ENCODE data around the gene PPY.
A peak's percentile ranks its signal among the peaks of the same experiment; 100 is the strongest.
"Not testable (repeated sequence)": the region's sequence is repeated elsewhere in the genome, so short reads cannot be mapped to it uniquely, and the experiment has no call there.

Gene PPY

DNA sequence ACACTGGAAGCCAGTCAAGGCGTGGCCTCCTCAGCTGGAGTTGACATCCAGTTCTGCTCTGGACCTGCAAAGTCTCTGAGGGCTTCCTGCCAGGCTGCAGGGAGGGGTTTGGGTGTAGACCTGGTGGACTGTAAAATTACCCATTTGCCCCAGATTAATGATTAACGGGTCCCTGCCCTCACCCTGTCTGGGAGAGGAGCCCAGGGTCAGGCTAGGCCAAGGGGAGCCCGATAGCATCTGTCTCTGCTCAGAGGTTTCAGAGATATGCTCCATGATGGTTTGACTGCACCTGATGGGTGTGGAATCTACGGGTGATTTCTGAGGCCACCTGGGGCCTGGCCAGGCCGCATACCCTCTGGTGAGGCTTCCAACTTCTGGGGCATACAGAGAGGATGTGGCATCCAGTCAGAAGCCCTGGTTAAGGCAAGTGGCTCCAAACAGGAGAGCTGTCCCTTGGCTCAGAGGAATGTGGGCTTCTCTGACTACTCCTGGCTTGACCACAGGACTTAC, 11.2 kb downstream of the PPY start:
- DNase-seq (ENCODE audit: low spot score): no peak

DNA sequence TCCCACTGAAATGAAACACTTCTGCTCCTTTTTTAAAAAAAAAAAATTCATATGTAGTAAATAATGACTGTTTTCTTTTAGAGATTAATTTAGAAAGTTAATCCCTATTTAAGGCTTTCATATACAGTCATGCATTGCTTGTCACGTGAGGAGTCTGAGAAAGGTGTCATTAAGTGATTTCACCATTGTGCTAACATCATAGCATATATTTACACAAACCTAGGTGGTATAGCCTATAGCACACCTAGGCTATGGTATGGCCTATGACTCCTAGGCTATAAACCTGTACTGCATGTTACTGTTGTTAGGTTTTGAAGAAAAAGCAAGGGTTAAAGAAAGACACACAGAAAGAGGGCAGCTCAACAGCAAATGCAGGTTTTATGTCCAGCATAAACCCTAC, 13.7 kb downstream of the PPY start:
- DNase-seq (ENCODE audit: low spot score): no peak

DNA sequence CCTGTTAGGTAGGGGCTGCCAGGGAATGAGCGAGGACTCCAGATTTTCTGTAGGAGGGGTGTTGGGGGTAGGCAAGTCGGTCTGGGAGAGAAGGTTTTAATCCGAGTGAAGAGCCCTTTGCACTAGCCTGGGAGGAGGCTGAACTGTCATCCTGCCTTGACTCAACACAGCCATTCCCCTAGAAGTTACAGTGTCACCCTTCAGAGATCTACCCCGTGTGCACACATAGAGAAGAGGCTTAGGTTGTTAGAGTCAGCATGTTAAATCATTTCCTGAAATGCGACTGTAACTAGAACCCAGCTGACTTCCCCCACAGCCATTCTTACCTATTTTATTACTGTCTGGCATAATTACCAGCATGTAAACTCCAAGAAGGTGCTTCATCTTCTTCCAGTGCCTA, 14.3 kb downstream of the PPY start:
- DNase-seq (ENCODE audit: low spot score): not testable (repeated sequence)

DNA sequence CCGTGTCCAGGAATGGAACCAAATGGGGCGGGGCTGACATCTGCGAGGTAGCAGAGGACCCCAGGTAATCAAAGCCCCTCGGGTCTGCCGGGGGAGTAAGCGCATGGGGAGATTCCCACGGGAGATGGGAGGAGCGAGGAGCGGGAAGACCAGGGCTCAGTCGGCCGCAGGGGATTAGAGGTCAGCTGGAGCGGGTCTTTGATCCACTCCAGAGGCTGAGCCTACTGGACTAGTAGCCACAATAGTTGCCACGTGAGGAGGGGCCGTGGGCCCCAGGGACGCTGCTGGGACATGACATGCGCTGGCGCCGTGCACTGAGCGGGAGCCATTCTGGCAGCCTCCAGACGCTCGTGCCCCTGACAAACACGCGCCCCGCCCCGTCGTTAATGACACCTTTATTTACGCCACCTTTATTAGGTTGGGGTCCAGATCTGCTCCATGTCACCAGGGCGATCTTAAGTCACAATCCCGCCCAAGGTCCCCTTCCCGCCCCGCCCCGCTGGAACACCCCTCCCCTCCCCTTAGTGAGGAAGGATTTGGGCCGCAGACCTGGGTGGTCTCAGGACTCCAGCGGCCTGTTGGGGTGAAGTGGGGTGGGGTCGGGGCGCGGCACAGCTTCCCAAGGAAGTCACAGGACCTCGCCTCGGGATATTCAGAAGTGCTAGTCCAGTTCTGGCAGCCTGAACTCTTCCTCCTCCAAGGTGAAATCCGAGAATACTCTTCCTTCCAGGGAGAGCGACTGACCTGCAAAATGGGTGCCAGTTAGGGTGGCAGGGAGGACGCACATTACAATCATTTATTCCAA, 15.0 kb downstream of the PPY start:
- no peak for DNase-seq (ENCODE audit: low spot score)

DNA sequence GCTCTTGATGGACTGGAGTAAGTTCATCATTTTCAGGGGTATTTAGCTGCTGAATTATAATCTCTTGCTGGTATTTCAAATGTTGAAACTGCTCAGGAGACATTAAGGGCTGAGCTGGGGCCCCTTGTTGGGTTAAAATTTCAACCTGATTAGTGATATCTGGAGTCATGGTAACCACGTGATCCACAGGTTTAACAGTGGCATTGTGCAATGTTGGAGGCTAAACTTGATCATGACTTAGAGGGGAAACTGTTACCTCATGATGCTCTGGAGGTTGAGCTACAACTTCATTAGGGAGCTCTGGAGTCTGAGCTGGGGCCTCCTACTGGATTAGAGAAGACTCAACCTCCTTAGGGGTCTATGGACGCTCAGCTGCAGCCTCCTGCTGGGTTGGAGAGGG, 17.7 kb downstream of the PPY start:
- DNase-seq (ENCODE audit: low spot score): no peak

DNA sequence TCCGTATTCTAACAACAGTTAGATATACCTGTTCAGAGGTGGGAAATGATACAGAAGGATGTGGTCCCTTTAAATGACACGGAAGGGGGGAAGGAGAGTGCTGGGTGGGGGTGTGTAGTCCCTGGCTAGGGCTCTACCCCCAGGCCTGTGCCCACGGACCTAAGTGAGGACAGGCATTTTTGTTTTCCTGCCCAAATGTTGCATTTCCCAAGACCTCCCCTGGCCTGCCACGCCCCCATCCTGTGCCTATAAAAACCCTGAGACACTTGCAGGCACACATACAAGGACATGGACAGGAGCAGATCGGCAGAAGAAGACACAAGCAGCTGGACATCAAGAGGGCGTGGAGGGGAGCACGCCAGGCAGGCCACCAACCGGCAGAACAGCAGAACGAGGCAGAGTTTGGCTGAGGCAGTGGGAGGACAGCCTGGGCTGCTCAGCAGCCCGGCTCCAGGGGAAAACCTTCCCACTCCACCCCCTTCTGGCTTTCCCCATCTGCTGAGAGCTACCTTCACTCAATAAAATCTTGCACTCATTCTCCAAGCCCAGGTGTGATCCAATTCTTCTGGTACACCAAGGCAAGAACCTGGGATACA, 21.7 kb downstream of the PPY start:
- no peak for DNase-seq (ENCODE audit: low spot score)

DNA sequence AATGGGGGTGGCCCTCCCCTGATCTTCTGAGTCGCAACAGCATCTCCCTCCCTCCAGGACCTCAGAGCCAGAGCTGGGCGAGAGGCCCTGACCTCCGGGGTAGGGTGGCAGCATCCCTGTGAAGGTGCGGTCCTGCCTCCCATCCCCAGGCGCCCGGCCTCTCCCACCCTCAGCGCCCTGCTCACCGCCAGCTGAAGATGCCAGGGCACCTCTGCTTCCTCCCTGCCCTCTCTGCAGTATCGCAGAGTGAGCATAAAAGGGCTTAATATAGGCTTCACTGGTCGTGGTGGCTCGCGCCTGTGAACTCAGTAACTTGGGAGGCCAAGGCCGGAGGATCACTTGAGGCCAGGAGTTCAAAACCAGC, 24.3 kb downstream of the PPY start:
- no peak for DNase-seq (ENCODE audit: low spot score)

DNA sequence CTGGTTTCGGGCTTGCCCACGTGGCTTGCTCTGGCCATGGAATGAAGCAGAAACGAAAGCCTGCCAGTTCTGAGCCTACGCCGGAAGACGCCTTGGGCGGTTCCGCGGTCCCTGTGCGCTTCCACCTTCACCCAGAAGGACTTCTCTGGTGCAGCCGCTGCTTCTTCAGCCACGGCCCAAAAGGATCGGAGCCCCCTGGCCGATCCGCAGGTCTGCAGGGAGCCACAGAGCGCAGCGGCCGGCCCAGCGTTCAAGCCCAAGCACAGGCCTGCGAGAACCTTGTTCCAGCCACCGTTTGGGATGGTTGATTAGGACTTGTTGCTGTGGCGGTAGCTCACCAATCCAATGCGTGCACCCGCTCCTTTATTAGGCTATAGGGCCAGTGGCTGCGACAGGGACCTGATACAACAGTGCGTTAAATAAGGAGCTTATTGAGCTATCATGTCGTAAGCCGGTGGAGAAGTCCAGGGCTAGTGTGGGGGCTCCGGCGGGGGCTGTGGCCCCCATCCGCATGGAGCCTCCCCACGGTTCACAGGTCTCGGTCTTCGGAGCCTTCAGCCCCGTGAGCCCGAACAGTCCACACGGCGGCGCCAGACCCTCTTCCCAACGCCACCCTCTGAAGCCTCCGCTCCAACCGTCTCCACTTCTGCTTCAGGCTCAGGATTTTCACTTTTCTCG, 24.8 kb downstream of the PPY start:
- DNase-seq (ENCODE audit: low spot score): peak; percentile 50

DNA sequence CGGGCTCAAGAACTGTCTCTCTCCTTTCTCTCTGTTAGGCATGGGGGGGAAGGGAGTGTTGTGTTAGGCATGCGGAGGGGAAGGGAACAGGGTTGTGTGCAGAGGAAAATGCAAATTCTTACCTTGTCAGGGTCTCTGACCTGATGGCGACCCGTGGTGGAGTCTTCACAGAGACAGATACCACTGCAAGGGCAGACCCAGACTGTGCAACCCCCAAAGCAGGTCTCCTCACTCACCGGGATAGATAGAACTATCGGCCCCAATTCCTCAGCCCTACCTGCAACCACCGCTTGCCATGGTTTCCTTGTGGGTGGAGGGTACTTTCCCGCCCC, 25.3 kb downstream of the PPY start:
- no peak for DNase-seq (ENCODE audit: low spot score)

DNA sequence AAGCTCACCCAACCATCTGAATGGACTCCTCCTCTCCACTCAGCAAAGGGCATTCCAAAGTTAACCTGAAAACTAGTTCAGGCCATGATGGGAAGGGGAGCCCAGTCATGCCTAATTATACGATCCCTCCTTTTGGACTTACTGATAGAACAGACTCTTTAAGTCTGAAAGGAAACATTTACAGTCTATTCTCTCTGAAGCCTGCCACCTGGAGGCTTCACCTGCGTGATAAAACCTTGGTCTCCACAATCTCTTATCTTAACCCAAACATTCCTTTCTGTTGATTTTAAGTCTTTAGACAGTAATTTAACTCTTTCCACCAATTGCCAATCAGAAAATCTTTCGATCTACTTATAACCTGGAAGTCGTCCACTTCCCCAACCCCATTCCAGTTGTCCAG, 25.9 kb downstream of the PPY start:
- no peak for DNase-seq (ENCODE audit: low spot score)

DNA sequence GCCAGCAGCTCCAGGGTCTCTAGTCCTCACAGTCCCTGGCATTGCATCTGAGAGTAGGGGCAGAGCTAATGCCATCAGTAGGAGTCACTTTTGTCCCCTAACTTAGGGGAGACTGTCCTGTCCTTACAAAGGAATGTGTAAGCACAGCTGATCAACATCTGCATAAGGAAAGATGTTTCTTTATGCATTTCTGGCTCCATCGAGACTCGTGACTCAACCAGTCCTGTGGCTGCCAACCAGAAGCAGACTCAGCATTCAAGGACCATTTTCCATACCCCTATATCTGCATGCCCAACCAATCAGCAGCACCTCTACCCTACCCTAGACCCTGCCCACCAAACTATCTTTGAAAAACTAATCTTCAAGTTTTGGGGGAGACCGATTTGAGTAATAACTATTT, 26.7 kb downstream of the PPY start:
- no peak for DNase-seq (ENCODE audit: low spot score)

DNA sequence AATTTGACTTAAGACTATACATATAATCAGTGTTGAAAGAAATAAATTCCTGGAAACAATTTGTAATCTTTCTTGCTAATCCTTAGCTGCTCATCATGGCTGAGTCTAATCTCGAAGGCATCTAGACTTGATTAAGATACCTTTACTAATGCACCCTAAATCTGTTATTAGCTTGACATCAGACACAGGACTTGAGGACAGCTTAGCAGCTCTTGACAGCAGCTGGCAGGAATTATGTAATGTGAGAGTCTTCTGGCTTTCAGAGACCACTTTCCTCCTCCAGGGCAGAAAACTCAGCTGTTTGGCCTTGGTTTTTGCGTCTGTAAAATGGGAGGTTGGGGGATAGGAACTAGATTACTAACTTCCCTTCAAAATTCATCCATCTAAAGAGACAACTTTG, 27.8 kb downstream of the PPY start:
- DNase-seq (ENCODE audit: low spot score): no peak

DNA sequence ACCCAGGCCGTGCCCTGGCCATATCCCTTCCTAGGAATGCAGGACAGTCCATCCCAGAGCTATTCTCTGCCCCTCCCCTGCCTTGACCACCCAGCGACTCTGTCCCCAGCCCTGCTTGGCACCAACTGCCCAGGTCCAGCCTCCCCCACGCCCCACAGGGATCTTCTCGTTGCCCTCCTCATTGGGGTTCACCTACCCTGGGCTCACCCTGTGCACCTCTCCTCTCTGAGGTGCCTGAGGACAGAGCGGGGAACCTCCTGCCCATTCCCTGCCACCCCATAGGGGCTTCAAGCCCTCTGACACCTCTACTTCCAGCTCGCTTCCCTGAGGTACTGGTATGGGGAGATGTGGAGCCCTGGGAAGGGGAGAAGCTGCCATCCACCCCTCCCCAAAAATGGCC, 28.7 kb downstream of the PPY start:
- no peak for DNase-seq (ENCODE audit: low spot score)

DNA sequence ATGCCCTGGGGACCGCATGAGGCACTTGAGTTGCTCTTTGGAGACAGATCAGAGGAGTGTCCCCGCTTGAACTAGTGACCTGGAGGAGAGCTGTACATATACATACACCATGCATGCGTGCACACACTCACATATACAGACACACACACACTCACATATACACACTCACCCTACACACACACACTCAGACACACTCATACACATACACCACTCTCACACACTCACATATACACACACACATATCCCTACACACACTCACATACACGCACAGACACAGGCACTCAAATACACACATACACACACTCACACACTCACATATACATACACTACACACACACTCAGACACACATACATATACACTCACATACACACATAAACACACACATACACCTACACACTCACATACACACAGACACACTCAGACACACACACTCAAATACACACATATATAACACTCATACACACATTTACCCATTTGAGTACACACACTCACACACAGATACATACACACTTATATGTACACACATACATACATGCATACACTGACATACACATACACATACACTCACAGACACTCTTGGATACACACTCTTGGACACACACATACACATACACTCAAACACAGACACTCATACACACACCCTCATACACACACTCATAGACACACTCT, 29.5 kb downstream of the PPY start:
- DNase-seq (ENCODE audit: low spot score): no peak

DNA sequence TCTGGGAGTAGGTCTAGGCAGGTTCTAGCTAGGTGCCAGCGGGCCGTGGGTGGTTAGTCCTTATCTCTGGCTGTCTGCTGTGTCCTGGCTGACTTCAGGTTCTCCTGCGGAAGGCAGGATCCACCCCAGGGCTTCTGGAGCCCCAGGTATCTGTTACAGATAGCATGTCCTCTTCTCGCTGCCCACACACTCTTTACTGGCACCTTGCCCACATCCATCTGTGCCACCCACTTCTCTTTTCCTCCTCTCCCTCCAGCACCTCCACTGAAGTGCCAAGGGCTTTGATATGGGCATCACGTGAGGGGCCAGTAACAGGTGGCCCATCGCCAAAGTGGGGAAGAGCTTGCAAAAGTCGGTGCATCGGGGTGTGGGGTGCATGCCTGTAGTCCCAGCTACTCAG, 30.4 kb downstream of the PPY start:
- DNase-seq (ENCODE audit: low spot score): no peak

DNA sequence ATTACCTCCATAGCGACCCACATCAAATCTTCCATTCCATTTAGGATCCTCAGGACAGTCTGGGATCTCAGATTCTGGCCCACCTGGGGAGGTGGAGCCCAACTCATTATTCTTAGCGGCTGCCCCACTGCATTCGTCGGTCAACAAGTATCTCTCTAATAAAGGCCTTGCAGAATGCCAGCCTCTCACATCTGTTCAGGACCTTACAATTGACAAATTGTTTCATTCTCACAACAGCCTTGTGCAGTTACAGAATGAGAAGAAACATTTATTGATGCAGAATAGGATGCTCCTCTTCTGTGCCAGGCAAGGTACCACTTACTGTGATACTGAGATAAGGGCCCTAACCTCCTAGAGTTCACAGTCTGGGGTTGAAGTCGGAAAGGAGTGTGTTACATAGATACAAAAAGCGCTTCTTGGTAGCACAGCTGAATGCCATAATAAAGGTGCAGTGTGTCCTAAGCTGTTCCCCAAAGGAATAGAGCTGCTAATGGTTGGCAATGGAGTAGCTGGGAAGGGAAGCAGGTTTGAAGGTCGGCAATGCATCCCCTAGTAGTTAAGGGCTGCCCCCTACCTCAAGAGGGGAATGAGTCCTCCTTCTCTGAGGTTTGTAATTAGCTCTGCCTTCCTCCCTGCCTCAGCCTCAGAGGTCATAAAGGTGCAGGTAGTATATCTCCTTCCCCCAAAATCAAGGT, 32.6 kb downstream of the PPY start:
- no peak for DNase-seq (ENCODE audit: low spot score)

DNA sequence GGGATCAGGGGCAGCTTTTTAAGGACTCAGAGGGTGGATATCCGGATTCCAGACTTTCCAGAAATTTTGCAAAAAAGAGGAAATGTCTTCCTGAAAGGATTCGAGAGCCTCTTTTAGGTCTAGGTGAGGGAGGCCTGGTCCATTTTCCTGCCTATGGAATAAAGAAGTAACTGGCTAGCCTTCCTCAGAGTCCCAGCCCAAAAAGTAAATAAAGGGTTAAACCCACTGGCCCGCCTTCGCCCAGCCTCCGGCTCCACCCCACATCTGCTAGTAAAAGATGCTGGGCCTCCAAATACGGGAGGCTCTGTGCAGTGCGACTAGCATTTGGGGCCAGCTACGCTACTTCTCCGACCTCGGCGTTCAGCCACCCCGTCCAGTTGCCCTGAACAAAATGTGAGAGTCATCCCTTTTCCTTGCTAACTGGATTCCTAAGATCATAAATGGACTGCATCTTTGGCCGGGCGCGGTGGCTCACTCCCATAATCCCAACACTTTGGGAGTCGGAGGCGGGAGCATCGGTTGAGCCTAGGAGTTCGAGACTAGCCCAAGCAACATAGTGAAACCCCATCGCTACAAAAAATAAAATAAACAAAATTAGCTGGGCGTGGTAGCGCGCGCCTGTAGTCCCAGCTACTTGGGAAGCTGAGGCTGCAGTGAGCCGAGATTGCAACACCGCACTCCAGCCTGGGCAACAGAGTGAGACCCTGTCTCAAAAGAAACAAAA, 34.1 kb downstream of the PPY start:
- DNase-seq (ENCODE audit: low spot score): peak; percentile 84

DNA sequence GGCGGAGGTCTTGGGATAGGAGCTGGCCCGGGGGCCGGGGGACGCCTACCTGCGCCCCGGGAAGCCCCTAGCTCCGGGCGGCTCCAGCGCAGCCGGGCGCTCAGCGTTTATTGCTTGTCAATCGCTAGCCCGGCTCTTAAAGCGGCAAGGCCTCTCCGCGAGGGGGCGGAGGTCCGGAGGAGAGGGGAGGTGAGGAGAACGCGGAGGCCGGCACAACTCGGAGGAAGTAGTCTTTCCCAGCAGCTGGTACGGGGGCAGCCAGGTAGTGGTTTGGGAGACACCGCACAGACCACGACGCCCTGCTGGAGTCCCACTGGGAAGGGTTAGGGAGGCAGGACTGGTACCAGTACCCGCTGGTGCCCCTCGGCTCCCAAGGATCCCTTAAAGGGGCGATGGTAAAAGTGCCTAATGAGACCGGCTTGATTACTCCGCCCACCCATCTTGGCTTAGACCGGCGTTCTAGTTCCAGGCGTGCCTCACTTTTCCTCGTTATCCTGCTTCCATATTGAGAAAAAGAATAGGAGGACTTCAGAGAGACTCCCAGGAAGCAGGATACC, 34.8 kb downstream of the PPY start, which contains the start of gene MPP2:
Gene MPP2, minus strand, starts transcription at position 112 of the 557 bp plus-strand sequence. CDS start 3,076 bp downstream, outside the sequence.
- DNase-seq (ENCODE audit: low spot score): peak; percentile 82

DNA sequence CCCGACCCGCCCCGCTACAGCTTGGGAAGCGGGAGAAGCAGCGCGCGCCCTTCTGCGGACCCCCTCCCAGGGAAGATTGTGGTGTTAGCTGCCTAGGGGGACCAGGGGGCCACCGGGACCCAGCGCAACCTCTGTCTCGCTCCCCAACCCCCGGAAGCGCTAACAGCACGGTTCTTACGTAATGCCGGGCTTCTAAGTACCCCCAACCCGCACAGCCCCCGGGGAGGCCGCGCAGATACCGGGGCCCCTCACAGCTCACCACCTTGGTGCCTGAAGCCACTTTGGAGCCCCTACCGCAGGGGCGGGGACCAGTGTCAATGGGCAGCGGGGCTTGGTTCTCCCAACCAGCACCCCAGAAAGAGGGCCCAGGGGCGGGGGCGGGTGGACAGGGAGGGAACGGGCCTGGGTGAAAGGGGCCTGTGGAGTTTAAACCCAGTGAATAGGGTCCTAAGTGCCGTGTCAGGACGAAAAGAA, 35.3 kb downstream of the PPY start:
- no peak for DNase-seq (ENCODE audit: low spot score)

DNA sequence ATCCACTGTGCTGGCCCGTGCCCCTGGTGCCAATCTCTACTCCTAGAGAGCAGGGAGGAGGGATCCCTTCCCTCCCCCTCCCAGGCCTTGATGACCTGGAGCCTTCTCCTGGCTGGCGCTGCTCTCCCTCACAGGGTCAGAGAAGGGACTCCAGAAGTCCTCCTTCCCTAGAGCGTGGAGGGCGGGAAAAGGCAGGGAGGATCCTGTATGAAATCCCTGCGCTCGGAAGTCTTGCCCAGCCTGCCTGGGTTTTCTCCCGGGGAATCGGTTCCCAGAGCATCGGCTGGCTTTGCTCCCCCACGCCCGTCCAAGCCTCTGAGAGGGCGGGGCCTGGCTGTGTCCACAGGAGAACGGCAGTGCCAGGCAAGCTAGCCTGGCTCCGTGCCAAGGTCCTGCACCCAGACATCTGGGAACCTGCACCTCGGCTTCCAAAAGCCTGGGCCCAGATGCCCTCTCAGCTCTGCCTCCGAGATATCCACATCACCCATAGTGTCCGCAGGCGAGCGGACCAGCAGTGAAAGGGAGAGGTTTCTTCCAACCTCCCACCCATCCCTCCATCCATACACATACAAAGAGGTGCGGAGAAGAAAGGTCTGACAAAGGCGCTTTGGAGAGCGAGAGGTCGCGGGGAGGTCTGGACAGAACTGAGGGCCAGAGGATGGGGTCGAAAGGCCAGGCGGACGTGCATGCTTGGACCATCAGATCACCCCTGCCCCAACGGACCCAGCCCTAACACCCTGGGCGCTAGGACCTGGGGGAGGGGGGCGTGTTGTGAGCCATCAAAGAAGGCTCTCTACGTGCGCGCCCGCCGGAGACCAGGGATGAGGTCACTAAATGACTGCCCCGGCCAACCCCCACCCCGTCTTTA, 36.1 kb downstream of the PPY start:
- peak; percentile 66 for DNase-seq (ENCODE audit: low spot score)
